Esophagus muscularis mucosa (tissue), 4 donors: Measurements from ENCODE around the gene LYPD6B. TPM values are rescaled to one million over a fixed set of nuclear protein-coding genes. Genes with fewer than 3 reads are reported as not detected.

Source experiments
- DNase-seq: peaks from one replicate; pipeline ENCODE4 v3.0.0-alpha.2; 2017; ENCODE audit errors: extremely low spot score
- H3K27ac ChIP-seq, 4 donors: fragments of 200-600 bp; sonication (generic); replicated peaks in 1 of 4; 1 replicate in 3 of 4; 2 replicates in 1 of 4; pipeline ENCODE4 v1.5.1; 2016 to 2019; ENCODE audit warnings: mild to moderate bottlenecking in 1 of 4
- H3K27me3 ChIP-seq, 4 donors: fragments of 200-600 bp; sonication (generic); one replicate each; pipeline versions ENCODE4 v1.5.1 to v1.6.0; 2016 to 2019
- H3K36me3 ChIP-seq, 4 donors: fragments of 200-600 bp; sonication (generic); one replicate each; pipeline ENCODE4 v1.5.1; 2016 to 2019
- H3K4me1 ChIP-seq, 4 donors: fragments of 200-600 bp; sonication (generic); one replicate each; pipeline ENCODE4 v1.5.1; 2016 to 2019
- H3K4me3 ChIP-seq, 4 donors: fragments of 200-600 bp; sonication (generic); 1 replicate in 2 of 4; 2 replicates in 2 of 4; pipeline ENCODE4 v1.5.1; 2016 to 2019; ENCODE audit warnings: mild to moderate bottlenecking in 4 of 4, moderate library complexity in 1 of 4
- H3K9me3 ChIP-seq, 4 donors: fragments of 200-600 bp; sonication (generic); 1 replicate in 3 of 4; 2 replicates in 1 of 4; pipeline ENCODE4 v1.5.1; 2016 to 2019
- EP300 ChIP-seq: sonication (generic); formaldehyde crosslinking; IDR thresholded peaks from one replicate; pipeline ENCODE4 v1.6.1; 2017; ENCODE audit warnings: antibody characterized with exemption
- POLR2A ChIP-seq: fragments of 450-650 bp; IDR thresholded peaks from one replicate; pipeline ENCODE4 v1.6.1; 2017; ENCODE audit warnings: antibody characterized with exemption, moderate library complexity, mild to moderate bottlenecking, low read depth
- POLR2AphosphoS5 ChIP-seq, 2 donors: sonication (generic); formaldehyde crosslinking; IDR thresholded peaks; one replicate each; pipeline ENCODE4 v1.6.1; 2017; ENCODE audit warnings: antibody characterized with exemption in 2 of 2
- WGBS: methylation state at CpG from one replicate; pipeline ENCODE4 v1.1.5; 2018; 5-methylcytosine and 5-hydroxymethylcytosine counted together
- intact Hi-C: fragments of 100-400 bp; cut with DNase I; formaldehyde crosslinking; loops from one replicate; pipeline ENCODE4 v1.15.1; 2023
- total RNA-seq, 4 donors: library from RNA; depleted of rRNA; stranded (reverse); fragments of >200 nt; gene quantifications; one replicate each; pipeline versions ENCODE4 v1.1.0 to v1.2.1, GENCODE V29; 2016
- TF ChIP-seq, protein P1 (sequence below), 3 experiments: fragments of 200-600 bp in 2 of 3; fragments of 450-650 bp in 1 of 3; sonication (generic) in 2 of 3; IDR thresholded peaks; one replicate each; pipeline ENCODE4 v1.5.1; 2017 to 2019; ENCODE audit warnings: antibody characterized with exemption in 3 of 3, mild to moderate bottlenecking in 2 of 3, moderate library complexity in 1 of 3

Gene LYPD6B
- total RNA-seq, 4 donors from 2014 or later: not detected

DNA sequence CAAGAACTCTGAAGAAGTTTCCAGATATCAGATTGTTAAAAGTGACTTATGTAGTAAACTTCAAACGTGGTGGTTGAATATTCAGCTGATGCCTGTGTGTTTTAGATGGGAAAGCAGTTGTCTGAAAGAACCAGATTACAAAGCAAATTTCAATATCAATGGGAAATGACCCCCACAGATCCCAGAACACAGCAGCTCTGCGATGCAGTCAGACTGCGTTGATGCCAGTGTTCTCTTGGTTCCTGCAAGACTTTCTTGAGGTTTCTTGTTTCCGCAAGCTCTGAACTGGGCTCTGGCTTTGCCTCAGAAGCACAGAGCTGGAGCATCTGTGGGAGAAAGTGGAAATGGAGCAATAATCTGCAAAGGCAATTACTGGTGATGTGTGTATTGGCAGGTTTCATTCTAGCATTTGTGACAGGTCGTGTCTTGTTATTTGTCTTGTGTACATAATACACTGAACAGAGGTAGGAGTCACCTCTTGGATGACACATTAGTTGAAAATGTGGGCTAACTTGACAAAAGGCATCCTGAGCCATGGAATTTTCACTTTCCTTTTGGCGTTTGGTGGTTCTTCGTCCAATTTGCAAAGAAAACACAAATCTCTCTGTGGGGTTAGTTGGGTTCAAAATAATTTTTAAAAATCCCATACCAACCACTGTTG lies 10.8 kb upstream of the LYPD6B start:
- Histone ChIP-seq H3K4me3 (no peak overlapping the region), H3K36me3 (no peaks in the 10 kb centered on the region), H3K9me3 (no peaks in the 10 kb centered on the region), H3K27ac (no peak overlapping the region), H3K4me1 (no peaks in the 10 kb centered on the region), H3K27me3 (peaks cover 0 to 12% (median 0%) of the 10 kb centered on the region in 4 donors)
- peak; percentile 89 for DNase-seq
- 71% methylated on average over 7 of the region's 7 CpGs for WGBS
- intact Hi-C loops: no loop called here
- TF ChIP-seq POLR2A (no peak), EP300 (no peak), POLR2AphosphoS5 (IDR thresholded peaks at IDR 0.05) (no peak)
- TF ChIP-seq, protein P1, sequence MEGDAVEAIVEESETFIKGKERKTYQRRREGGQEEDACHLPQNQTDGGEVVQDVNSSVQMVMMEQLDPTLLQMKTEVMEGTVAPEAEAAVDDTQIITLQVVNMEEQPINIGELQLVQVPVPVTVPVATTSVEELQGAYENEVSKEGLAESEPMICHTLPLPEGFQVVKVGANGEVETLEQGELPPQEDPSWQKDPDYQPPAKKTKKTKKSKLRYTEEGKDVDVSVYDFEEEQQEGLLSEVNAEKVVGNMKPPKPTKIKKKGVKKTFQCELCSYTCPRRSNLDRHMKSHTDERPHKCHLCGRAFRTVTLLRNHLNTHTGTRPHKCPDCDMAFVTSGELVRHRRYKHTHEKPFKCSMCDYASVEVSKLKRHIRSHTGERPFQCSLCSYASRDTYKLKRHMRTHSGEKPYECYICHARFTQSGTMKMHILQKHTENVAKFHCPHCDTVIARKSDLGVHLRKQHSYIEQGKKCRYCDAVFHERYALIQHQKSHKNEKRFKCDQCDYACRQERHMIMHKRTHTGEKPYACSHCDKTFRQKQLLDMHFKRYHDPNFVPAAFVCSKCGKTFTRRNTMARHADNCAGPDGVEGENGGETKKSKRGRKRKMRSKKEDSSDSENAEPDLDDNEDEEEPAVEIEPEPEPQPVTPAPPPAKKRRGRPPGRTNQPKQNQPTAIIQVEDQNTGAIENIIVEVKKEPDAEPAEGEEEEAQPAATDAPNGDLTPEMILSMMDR (IDR thresholded peaks at IDR 0.05): no peak

DNA sequence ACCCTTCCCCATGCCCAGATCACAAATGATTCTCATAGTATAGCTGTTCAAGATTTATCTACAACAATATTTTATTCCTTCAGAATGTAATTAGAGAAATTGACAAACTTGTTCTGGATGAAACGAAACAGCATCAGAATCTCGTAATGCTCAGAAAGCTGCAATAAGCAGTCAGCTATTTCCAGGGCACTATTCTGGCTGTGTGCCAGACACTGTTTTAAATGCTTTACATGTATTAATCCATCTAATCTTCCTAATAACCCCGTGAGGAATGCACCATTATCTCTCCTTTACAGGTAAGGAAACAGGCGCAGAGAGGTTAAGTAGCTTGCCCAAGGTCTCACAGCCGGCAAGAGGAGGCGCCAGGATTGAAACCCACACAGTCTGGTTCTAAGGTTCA lies 10.1 kb upstream of the LYPD6B start:
- intact Hi-C loops: no loop called here
- DNase-seq: peak; percentile 81
- Histone ChIP-seq H3K27ac (no peak overlapping the region), H3K27me3 (peaks cover 0 to 12% (median 0%) of the 10 kb centered on the region in 4 donors), H3K4me1 (no peaks in the 10 kb centered on the region), H3K9me3 (no peaks in the 10 kb centered on the region), H3K4me3 (no peak overlapping the region), H3K36me3 (no peaks in the 10 kb centered on the region)
- TF ChIP-seq POLR2AphosphoS5 (IDR thresholded peaks at IDR 0.05): no peak
- TF ChIP-seq, protein P1 (IDR thresholded peaks at IDR 0.05): no peak
- TF ChIP-seq POLR2A: no peak
- TF ChIP-seq EP300: no peak
- 83% methylated on average over 6 of the region's 6 CpGs for WGBS

DNA sequence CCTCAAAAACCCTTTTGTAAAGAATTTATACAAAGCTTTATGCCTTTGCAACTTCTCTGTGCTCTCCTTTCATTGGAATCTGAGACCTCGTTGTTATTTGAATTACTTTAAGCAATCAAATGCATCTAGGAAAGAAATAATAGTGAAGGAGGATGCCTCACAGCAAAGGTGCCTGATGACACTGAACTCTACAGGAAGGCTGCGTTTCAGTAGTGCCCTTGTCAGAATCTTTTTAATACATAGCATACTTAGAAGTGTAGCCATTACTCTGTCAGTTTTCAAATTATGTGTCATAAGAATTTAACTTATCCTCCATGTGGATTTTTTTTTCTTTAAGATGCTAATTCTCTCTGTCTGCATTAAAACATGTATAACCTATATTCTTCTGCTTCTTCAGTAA lies 9.6 kb upstream of the LYPD6B start:
- no peak overlapping the region for H3K4me3 ChIP-seq
- no peaks in the 10 kb centered on the region for H3K4me1 ChIP-seq
- H3K9me3 ChIP-seq: no peaks in the 10 kb centered on the region
- no peaks in the 10 kb centered on the region for H3K36me3 ChIP-seq
- no peak overlapping the region for H3K27ac ChIP-seq
- DNase-seq: peak; percentile 64
- TF ChIP-seq, protein P1 (IDR thresholded peaks at IDR 0.05): no peak
- TF ChIP-seq EP300 (no peak), POLR2A (no peak), POLR2AphosphoS5 (IDR thresholded peaks at IDR 0.05) (no peak)
- H3K27me3 ChIP-seq: peaks cover 0 to 12% (median 0%) of the 10 kb centered on the region in 4 donors
- 79% methylated on average over 2 of the region's 2 CpGs for WGBS
- intact Hi-C loops: no loop called here

DNA sequence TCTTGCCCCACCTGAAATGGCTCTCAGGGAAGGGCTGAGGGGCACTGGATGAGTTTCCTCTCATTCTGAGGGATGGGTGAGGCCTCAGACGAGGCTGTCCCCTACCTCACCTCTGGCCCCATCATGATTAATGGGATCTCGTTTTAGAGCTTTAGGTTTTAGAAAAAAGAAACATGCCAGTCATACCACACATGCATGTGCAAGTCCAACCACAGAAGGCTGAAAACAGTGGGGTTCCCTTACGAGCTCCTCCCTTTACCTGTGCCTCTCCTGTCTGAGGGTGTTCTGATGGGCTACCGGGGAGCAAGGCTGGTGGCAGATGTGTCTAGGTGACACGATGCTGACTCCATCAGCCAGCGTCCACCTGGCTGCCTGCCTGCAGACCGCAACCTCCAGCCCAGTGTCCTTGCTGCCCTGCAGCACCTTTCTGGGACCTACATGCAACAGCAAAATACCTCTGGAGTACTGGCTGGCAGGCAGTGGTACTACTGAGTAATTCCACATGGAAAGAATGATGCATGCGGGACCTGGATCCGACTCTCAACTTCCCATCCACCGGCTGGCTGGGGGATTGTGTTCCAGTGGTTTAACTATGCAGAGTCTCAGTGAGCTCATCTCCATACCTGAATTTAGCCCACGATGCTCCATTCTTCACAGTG lies 9.1 kb upstream of the LYPD6B start:
- Histone ChIP-seq H3K9me3 (no peaks in the 10 kb centered on the region), H3K27ac (no peak overlapping the region), H3K4me3 (no peak overlapping the region), H3K4me1 (no peaks in the 10 kb centered on the region), H3K27me3 (peaks cover 0 to 12% (median 0%) of the 10 kb centered on the region in 4 donors), H3K36me3 (no peaks in the 10 kb centered on the region)
- WGBS: 77% methylated on average over 9 of the region's 11 CpGs
- TF ChIP-seq, protein P1 (IDR thresholded peaks at IDR 0.05): no peak
- TF ChIP-seq EP300 (no peak), POLR2A (no peak), POLR2AphosphoS5 (IDR thresholded peaks at IDR 0.05) (no peak)
- intact Hi-C loops: no loop called here
- DNase-seq: peak; percentile 68
